Hematopoietic multipotent progenitor cell treated with erythropoietin and hydrocortisone succinate and interleukin-3 and kit ligand, for 8 days (in vitro differentiated cells): ENCODE data around the gene ETF1.

ENCODE experiments used
- DNase-seq: peaks from one replicate; pipeline ENCODE4 v3.0.0-alpha.2; 2015

ETF1 gene

DNA sequence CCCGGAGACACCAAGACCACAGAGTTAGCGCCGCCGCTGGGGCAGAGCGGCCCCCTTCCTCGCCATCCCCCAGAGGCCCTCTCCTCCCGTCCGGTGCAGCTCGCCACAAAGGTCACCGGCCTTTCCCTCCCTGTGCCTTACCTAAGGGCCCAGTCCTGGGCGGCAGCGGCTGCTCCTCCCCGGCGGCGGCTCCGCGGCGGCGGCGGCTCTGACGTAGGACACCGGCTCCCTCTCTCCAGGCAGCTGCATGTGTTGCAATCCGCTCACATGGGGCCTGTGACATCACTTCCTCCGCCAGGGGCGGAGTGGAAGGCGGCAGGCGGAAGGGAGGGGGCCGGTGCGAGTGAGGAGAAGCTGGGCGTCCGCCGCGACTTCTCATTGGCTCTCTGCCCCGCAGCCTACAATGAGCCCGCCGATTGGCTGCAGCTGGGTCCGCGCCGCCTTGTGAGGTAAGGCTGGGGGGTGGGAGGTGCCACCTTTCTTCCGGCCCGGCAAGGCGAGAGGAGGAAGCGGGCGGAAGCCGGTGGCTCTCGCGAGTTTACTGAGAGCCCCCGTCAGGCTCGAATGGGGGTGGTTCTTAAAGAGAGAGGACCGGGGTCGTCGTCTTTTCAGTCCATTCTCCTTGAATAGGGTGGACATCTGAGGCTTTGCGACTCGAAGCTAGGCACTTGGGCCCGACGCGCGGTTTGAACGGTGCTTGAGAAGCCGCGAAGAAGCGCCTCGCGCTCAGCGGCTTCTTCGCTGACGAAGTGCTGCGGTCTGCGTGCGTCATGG, at the start of gene ETF1:
Gene ETF1 (minus strand): TSS at position 281 of the 774 bp plus-strand sequence. CDS start 318 bp downstream, outside the sequence.
- peak; percentile 100 for DNase-seq

DNA sequence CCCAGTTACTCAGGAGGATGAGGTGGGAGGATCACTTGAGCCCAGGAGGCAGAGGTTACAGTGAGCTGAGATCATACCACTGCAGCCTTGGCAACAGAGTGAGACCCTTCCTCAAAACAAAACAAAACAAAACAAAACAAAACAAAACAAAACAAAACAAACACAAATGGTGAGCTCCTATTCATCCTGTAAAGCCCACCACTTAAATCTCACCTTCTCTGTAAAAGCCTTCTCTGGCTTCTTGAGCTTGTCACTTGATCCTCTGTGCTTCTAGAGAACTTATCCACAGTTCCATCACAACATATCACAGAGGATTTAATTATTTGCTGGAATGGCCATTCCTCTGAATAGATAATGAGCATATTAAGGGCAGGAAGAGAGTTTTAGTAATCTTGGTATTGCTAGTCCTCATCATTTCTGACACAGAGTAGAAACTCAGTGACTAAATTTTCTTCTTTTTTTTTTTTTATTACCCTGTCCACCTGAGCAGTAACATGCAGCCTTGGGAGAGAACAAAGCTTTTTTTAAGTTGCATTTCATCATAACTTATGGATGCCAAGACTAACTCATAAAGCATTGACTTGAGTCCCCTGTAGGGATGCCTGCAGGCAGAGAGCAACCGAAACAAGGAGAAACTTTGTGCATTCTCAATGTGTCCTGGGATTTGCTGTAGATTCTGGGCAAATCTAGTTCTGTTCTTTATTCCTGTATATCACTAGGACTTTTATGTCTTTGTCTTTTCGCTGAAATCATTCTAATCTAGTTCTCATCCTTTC, 45.2 kb upstream of the ETF1 start:
- no peak for DNase-seq

DNA sequence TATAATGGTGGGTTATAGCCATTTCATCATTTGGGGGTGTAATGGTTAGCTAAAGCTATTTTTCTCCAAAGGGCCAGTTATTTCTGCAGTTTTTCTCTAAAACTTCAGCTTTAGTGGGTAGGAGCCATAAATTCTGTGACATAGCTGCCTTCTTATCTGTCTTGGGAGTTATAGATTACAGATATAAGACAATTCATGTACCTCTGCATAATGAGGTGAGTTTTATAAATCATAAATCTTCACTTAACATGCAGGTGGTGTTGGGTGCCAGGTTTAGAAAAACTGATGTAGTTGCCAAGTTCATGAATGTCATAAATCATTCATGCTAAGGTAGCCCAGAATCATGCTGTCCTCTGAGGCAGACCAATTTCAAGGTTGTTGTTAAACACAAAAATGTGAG, 42.1 kb upstream of the ETF1 start:
- no peak for DNase-seq

DNA sequence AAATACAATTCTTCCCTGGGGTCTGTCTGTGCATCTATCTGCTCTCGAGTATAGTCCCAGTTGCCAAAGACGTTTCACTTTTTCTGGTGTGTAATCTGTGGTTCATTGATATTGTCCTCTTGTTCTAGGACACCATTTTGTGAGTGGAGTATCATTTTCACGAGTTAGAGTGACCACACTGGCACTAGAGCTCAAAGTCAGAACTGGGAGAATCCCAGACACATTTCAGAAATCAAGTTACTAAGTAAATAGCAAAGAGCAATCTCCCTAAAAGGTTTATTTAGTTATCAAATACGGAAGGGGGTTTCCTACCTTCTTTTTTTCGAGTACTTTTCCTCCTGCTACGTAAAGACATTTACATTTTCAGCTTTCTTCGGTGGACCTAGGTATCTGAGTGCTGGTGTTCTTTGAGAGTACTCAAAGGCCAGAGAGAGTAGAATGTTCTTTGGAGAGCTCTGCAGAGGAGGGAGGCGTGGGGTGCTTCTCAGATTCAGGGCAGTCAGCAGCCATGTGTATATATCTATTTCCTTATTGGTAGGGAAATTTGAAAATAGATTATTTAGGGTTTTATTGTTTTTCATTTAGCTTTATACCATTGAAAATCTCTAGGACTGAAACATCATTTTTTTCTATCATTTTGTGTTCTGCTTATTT, 41.1 kb upstream of the ETF1 start:
- no peak for DNase-seq

DNA sequence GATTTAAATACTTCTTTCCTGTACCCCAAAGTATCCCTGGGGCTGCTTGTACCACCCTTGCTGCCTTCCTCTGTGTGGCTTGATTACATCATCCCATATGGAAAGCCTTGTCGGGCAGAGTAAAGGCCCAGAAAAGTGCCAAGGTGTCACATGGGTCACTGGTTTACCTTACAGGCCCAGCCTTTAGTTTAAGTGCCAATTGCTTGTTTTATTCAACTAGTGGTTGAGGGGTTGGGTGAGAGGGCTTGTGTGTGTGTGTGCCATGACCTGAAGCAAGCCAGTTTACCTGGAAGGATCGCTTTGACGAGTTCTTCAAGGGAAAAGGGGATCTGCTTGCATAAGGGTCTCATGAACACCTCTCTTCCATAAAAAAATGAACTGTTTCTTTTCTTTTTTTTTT, 39.9 kb upstream of the ETF1 start:
- no peak for DNase-seq

DNA sequence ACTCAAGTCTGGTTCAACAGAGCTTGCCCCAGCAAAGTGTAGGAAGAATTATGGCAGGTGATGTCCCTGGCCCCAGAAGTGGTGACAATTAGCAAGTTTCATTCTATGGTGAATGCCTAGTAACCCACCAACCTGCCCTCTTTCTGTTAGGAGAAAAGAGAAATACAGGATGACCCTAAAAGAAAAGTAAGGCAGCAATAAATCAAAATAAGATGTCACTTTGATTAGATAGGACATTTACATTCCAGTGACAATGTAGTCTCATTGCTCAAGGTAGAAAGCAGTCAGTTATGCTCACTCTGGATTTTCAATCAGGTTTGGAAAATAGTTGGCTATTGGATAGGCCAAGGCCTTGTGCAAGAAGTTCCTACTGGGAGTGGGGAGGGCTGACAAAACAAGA, 37.7 kb upstream of the ETF1 start:
- no peak for DNase-seq

DNA sequence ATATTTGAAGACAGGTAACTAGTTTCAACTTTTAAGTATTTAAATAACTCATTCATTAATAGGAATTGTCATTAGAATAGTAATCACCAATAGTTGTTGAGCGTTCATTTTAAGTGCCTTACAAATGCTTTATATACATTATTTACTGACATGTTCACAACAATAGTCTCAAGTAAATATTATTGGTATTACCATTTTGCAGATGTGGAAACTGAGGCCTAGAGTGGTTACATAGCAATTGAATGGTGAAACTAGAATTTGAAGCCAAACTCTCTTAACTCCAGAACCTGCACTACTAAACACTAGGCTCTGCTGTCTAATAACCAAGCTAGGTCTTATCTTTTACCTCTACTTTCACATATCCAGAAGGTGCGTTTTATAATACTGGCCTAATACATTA, 37.0 kb upstream of the ETF1 start:
- no peak for DNase-seq

DNA sequence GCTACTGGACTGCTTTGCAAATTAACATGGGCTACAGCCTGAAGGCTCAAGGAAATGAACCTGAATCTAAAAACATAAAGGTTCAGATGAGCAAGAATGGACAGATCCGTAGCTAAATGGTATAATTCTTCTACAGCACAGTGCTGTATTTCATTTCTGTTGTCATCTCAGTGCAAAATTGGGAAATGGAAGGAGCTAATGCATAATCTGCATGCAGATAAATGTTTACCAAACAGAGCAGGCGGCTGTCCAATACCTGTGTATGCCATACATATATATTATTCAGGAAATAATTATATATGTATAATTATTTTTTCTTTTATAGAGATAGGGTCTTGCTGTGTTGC, 36.5 kb upstream of the ETF1 start:
- DNase-seq: no peak

DNA sequence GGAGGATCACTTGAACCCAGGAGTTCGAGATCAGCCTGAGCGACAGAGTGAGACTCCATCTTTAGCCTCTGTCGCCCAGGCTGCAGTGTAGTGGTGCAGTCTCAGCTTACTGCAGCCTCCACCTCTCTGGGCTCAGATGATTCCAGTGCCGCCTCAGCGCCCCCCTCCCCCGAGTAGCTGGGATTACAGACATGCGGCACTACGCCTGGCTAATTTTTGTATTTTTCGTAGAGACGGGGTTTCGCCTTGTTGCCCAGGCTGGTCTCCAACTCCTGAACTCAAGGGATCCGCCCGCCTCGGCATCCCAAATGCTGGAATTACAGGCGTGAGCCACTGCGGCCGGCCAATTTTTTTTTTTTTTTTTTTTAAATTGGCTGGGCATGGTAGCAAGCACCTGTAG, 34.4 kb upstream of the ETF1 start:
- DNase-seq: no peak

DNA sequence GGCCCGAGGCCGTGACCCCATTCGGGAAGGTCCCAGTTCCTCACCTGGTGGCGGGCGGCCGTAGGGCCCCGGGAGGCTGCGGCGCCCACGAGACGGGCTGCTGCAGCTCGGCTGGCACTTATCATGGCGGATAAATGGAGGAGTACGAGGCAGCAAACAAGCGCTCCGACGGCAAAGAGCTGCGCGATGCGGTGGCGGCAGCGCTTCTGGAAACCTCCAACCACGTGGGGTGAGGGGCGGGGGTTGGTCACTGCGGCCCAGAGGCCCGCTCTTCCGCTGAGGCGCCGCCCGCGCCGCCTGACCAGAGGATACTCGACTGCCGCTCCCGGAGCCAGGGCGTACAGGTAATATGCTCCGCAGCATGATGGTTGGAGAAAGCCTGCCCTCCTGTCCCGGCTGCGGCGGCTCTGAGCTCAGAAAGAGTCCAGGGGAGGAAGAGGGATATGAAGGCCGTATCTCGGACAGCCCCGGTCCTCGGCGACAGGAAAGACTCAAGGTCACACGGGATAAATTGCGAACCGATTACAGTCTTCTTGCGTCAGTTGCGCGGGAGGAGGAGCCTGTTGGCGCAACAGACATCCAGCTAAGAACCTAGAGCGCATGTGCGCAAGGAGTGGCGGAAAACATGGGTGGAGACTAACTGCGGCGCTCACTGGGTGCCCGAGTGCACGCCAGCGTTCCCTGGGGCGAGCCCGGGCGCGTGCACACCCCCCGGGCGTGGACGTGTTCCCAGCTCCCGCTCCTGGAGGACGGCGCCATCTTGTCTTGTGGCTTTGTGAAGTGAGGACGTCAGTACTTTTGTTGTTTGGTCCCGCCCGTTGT, 32.4 kb upstream of the ETF1 start, which contains the start of gene HSPA9:
Gene HSPA9 (minus strand): TSS at position 208 of the 822 bp plus-strand sequence. CDS start 83 bp downstream, at position 125.
- DNase-seq: peak; percentile 100

DNA sequence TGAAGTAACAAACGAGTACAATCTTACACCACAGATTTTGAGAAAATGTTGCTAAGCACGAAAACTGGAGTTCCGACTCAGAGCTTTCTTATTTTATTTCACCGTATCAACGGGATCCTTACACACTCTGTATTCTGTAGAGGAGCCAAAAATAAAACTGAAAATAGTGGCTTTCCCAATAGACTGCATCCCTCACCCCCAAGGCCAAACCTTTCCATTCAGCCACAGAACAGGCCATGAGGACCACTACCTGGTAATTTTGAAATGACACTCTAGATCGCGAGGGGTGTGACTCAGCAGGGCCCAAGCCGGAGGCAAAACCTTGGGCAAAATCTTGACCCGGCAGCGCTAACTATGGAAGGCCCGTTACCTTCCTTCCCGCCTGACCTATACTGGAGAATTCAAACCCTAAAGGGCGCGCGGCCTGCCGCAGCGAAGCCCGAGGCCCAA, 31.7 kb upstream of the ETF1 start:
- peak; percentile 52 for DNase-seq

DNA sequence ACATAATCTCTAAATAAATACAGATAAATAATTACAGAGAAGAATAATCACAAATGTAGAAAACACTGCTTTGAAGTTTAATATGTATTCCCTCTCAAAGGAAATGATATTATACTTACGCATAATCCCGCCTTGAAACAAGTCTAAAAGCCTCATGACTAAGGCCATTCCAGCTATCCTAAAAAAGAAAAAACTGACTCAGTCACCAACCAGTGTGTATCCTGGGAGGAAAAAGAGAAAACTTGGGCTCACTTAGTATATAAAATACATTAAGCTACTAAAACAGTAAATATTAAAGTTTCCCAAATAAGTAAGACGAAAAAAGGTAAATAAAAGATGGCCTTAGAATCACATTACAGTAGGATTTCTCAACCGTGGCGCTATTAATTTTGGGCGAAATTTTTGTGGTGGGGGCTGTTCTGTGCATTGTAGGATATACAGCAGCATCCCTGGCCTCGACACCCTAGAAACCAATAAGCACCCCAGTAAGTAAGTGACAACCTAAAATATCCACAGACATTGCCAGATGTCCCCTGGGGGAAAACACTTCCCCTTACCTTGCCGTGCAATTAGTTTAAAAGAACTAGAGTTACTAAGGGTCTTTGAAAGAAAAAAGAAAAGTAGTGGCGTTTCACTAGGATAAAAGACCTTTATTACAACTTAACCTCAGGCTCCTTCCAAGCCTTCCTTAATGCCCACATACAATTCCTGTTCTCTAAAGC, 31.1 kb upstream of the ETF1 start:
- no peak for DNase-seq

DNA sequence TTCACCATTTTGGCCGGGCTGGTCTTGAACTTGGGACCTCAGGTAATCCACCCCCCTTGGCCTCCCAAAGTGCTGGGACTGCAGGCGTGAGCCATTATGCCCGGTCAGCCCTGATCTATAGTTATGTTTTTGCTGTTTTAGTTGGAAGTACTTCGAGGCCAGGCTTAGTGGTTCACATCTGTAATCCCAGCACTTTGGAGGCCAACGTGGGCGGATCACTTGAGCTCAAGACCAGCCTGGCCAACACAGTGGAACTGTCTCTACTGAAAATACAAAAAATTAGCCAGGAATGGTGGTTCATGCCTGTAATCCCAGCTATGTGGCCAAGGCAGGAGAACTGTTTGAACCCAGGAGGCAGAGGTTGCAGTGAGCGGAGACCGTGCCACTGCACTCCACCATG, 30.2 kb upstream of the ETF1 start:
- DNase-seq: no peak

DNA sequence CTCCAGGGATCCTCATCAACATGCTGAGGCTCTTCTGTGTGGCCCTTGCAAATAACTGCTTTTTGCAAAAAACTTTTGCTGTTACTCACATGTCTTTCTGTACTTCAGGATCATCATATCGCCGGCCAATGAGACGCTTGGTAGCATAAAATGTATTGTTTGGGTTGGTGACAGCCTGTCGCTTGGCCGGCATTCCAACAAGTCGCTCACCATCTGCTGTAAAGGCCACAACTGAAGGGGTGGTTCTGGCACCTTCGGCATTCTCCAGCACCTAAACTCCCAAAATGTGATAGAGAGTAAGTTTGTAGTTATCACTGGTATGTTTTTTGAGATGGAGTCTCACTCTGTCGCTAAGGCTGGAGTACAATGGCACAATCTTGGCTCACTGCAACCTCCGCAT, 27.8 kb upstream of the ETF1 start:
- DNase-seq: no peak

DNA sequence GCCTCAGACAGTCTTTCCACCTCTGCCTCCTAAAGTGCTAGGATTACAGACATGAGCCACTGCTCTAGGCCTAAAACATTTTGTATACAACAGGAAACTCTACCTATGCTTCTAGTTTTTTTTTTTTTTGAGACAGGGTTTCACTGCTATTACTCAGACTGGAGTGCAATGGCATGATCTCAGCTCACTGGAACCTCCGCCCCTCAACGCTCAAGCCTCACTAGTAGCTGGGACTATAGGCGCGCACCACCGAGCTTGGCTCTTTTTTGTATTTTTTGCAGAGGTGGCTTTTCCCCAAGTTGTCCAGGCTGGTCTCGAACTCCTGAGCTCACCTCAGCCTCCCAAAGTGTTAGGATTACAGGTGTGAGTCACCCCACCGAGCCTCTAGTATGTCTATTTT, 26.7 kb upstream of the ETF1 start:
- DNase-seq: no peak

DNA sequence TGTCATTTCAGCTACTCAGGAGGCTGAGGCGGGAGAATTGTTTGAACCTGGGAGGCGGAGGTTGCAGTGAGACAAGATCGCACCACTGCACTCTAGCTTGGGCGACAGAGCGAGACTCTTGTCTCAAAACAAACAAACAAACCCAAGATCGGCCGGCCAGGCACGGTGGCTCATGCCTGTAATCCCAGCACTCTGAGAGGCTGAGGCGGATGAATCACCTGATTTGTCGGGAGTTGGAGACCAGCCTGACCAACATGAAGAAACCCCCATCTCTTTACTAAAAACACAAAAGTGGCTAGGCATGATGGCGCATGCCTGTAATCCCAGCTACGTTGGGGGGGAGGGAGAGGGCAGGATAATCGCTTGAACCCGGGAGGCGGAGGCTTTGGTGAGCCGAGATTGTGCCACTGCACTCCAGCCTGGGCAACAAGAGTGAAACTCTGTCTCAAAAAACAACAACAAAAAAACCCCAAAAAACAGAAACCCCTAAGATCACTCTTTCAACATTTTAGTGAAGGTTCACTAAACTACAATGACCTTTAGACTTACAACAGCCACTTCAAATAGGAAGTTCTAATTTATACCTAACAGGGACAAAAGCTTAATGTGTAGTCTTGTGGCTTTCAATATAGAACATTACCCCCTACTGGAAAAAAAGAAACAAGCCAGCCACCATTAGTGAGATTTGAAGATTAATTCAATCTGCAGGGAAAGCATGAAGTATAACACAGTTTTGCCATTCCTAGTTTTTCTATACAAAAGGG, 25.2 kb upstream of the ETF1 start:
- DNase-seq: no peak

DNA sequence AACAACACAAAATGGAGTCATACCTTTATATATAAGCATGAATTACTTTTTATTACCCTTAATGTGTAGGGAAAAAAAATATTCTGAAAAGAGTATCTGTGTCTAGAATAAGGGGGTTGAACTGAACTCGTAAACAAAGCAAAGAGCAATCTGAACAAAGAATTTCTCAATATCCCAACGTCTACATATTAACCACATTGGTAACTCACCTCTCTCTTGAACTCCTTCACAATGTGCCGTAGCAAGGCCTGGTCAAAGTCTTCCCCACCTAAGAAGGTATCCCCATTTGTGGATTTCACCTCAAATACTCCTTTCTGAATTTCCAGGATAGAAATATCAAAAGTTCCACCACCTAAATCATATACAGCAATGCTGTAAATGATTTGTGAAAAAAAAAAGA, 23.8 kb upstream of the ETF1 start:
- DNase-seq: no peak

DNA sequence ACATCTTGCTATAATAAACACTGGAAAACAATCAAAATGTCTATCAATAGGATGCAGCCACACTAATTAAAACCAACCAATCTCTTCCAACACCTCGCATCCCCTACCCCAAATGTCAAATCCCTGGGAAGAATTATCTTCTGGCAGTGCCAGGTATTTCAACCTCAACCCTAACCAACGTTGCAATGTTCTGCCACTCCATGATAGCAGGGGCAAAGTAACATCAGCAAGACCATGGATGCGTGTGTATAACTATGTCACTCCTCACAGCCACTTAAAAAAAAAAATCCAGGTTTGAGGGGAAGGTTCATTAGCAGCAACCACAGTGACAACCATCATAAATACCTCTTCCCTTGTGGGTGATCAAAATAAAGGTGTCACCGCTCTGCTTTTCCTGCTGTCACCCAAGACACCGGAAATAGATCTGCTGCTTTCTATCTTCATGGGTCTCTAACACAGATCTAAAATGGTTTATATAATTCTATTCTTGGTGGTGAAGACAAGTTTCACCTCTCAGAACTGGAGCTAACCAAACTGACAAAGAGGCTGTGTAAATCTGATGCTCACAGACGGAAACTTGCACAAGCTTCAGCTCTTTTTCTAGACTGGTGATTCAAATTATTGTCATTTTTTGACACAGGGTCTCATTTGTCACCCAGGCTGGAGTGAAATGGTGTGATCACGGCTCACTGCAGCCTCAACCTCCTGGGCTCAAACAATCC, 22.2 kb upstream of the ETF1 start:
- DNase-seq: no peak

DNA sequence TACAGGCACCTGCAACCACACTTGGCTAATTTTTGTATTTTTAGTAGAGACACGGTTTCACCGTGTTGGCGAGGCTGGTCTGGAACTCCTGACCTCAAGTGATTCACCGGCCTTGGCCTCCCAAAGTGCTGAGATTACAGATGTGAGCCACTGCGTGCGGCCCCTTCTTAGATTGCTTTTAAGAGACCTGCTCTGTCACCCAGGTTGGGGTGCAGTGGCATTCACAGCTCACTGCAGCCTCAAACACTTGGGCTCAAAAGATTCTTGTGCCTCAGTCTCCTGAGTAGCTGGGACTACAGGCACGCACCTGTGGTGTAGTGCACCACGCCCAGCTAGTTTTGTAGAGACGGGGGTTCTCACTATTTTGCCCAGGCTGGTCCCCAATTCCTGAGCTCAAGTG, 21.2 kb upstream of the ETF1 start:
- no peak for DNase-seq

DNA sequence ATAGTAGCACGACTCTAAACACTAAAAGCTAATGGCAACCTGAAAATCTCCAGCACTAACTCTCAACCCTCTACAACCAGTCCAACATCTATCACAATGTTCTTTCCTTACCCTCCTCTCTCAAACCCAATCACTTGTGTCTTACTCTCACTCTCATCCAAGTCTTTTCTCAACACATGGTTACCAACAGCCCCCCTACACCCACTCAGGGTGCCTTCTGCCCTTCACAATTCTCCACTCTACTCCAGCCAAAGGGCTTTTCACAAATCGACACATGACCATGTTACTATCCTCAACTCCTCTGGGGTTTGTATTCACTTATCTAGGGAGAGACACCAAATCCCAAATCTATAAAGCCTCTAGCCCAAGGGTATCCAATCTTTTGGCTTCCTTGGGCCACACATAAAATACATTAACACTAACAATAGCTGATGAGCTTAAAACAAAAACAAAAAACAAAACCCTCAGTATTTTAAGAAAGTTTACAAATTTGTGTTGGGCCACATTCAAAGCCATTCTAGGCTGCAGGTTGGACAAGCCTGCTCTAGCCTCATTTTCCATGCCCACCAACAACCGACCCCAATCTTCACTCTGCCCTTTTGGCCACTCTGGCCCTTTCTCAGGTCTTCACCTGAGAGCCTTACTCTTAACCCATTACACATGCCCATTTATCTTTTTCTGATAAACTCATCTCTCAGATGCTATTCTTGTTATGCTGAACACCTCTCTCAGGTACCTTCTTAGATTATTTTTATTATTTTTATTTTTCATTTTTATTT, 20.5 kb upstream of the ETF1 start:
- DNase-seq: no peak
